Peyer's patch (tissue), 4 donors: ENCODE data around the gene GREB1L.

Experiments
- POLR2A ChIP-seq, 2 donors: fragments of 450-650 bp; IDR thresholded peaks; one replicate each; pipeline ENCODE4 v1.5.1; 2017; ENCODE audit warnings: antibody characterized with exemption in 2 of 2, mild to moderate bottlenecking in 2 of 2, moderate library complexity in 2 of 2
- TF ChIP-seq, protein P1 (sequence below), 6 experiments: fragments of 450-650 bp in 4 of 6; fragments of 200-600 bp in 2 of 6; sonication (generic) in 1 of 6; IDR thresholded peaks; one replicate each; pipeline ENCODE4 v1.5.1; 2017 to 2019; ENCODE audit warnings: antibody characterized with exemption in 6 of 6, mild to moderate bottlenecking in 3 of 6, moderate library complexity in 1 of 6

DNA sequence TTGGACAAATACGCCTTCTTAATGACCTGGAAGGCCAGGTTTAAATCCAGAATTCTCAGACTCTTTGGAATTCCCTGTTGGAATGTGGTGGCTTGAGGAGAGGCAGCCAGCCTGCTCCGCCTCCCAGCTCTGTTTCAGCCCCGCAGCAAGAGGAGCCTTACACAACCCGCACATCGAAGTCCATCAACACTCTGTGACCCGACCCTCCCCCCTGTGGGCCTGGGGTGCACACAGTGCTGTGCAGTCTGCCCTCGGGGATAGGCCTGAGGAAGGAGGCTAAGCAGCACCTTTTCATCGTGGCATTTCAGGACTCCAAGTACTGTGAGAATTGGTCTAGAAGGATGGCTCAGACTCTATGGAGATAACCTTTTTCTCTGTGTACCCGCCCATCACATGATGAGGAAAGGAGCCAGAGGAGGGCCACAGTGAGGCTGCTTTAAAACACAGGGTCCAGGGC lies 73.7 kb downstream of the GREB1L start:
- TF ChIP-seq, protein P1, sequence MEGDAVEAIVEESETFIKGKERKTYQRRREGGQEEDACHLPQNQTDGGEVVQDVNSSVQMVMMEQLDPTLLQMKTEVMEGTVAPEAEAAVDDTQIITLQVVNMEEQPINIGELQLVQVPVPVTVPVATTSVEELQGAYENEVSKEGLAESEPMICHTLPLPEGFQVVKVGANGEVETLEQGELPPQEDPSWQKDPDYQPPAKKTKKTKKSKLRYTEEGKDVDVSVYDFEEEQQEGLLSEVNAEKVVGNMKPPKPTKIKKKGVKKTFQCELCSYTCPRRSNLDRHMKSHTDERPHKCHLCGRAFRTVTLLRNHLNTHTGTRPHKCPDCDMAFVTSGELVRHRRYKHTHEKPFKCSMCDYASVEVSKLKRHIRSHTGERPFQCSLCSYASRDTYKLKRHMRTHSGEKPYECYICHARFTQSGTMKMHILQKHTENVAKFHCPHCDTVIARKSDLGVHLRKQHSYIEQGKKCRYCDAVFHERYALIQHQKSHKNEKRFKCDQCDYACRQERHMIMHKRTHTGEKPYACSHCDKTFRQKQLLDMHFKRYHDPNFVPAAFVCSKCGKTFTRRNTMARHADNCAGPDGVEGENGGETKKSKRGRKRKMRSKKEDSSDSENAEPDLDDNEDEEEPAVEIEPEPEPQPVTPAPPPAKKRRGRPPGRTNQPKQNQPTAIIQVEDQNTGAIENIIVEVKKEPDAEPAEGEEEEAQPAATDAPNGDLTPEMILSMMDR (IDR thresholded peaks at IDR 0.05), result no peak
- no peak for TF ChIP-seq POLR2A (IDR thresholded peaks at IDR 0.05)
